RPMI7951 (cell line): ENCODE results near the gene CLEC11A. TPM values are rescaled to one million over a fixed set of nuclear protein-coding genes. Genes with fewer than 3 reads are reported as not detected.
A peak's percentile ranks its signal among the peaks of the same experiment; 100 is the strongest.

Experiments used
- DNase-seq: peaks from one replicate; pipeline ENCODE4 v3.0.0-alpha.2; 2012; ENCODE audit warnings: low read depth
- total RNA-seq: library from RNA; depleted of rRNA; stranded (reverse); fragments of >200 nt; shearing (Covaris generic); gene quantifications from 2 replicates; pipeline ENCODE4 v1.2.3, GENCODE V29; 2014

Gene CLEC11A
- total RNA-seq, 1 experiment from 2014 or later, result 149 TPM

GRCh38 chr19:50703915-50704796 lies 19.0 kb upstream of the CLEC11A start:
- peak; percentile 46 for DNase-seq

- DNase-seq, result peak; percentile 77
These were observed 17.6 kb upstream of the CLEC11A start for GRCh38 chr19:50705422-50706019.

GRCh38 chr19:50706387-50706786 lies 16.8 kb upstream of the CLEC11A start:
- DNase-seq, result no peak

- DNase-seq, result no peak
These were observed 14.8 kb upstream of the CLEC11A start for GRCh38 chr19:50708179-50708879.

GRCh38 chr19:50710094-50710493 lies 13.1 kb upstream of the CLEC11A start:
- DNase-seq, result no peak

DNA sequence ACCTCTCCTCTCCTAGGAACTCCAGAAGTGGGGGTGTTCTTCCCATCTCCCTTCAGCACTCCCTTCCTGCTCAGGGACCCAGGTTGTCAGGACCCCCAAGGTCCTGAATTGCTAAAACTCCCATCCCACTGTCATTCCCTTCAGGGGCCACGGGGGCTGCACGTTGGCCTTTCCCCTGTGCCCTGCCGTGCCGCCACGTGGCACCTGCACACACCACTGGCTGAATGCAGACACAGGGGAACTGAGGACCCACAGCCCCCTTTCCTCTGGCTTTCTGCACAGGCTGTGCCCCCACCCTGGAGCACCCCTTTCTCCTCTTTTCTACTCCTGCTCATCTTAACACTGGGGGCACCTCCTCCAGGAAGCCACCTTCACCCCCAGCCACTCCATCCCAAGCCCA lies 12.6 kb upstream of the CLEC11A start:
- no peak for DNase-seq

DNA sequence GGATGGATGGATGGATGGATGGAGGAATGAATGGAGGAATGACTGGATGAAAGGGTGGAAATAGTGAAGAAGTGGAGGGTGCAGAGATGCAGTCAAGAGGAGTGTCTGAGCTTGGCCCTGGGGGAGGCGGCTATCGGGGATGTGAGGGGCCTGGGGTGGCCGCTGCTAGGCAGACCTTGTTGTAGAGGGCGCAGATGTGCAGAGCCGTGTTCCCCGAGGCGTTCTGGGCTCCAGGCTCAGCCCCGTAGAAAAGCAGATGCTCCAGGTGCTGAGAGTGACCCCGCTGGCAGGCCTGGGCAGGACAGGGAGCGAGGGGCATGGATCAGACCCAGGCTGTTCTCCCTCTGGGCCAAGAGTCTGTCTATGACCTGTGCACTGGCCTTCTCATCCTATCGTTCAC lies 12.0 kb upstream of the CLEC11A start:
- DNase-seq, result no peak

- no peak for DNase-seq
These were observed 11.4 kb upstream of the CLEC11A start for GRCh38 chr19:50711805-50712204.

- no peak for DNase-seq
These were observed 10.3 kb upstream of the CLEC11A start for GRCh38 chr19:50712833-50713232.

GRCh38 chr19:50713556-50714236 lies 9.5 kb upstream of the CLEC11A start:
- DNase-seq, result no peak

- no peak for DNase-seq
These were observed 6.8 kb upstream of the CLEC11A start for GRCh38 chr19:50716178-50717025.

GRCh38 chr19:50717026-50717723 lies 6.0 kb upstream of the CLEC11A start:
- no peak for DNase-seq

DNA sequence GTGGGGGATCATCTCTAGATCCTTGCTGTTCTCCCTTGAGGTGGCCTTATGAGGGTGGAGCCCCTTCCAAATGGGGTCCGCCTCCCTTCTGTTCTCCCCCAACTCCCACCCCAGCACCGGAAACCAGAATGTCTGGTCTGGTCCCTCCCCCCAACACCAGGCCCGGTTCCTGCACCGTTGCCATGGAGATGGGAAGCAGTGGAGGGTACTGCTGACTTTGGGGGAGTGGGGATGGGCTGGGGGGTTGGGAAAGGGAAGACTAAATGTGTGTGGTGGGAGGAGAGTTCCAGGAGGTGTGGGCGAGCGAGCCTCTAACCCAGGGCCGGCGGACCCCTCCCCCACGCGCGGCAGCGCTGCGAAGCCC lies 5.3 kb upstream of the CLEC11A start:
- DNase-seq, result no peak

DNA sequence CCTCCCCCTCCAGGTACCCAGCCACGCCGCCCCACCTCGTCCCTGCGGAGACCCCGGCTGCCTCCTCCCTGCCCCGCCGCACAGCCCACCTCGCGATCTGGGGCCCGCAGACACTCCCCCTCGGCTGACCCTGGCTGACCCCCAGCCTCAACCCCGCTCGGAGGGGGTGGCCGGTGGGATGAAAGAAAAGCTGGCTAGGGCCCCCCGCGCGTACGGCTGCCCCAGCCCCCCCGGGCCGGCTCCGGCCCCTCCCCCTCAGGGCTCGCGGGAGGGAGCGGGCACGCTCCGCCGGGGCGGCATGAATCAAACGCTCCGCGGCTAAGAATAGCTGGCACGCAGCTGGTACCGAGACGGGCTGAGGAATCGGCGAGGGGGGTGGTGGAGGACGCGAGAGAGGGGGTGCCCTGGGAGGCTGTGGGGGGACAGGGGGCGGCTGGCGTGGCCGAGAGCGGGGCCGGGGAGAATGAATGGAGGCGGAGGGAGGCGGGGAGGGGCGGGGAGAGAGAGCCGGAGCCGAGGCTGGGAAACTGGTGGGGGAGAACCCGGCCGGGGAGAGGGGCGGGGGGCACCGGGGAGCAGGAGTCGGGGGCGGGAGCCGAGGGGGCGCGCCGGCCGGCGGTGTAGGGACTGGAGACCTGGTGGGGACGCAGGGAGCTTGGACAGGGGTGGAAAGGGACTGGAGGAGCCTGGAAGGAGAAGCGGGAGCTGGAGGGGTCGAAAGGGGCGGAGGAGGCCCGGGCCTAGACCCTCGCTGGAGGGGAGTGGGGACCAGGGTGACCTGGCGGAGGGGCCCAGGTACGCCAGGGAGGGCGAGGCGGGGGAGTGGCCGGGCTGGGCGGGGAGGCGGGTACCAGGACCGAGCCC lies 4.7 kb upstream of the CLEC11A start:
- DNase-seq, result no peak

DNA sequence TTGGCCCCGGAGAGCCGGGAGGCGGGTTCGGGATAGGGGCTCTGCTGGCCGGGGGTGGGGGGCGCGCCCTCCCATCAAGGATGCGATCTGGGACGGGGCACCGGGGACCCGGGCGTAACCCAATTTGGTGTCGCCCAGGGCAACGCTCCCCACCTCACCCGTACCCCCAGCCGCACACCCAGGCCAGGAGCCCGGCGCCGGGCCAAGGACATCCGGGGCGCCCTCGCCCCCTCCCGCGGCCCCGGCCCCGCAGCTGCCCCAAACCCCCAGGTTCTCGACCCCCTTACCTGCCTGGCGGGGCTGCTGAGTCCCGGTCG lies 4.1 kb upstream of the CLEC11A start:
- DNase-seq, result no peak

DNA sequence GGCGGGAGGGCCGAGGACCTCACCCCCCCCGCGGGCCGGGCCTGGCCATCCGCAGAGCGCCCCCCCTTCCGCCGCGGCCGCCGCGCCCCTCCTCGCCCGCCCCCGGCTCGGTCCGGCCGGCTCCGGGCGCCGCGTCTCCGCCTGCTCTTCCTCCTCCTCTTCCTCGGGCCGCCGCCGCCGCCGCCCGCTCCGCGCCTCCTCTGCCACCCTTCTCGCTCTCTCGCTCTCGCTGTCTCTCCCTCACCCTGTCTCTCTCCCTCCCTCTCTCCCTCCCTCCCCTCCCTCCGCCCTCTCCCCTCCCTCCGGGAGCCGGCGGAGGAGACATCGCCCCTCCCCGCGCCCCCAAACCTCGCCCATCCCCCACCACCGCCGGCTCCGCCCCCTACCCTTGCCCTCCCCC lies 3.6 kb upstream of the CLEC11A start, which contains the start of gene SHANK1:
SHANK1 (minus strand) TSS at position 237 of the 400 bp plus-strand sequence. CDS start 2,883 bp downstream, outside the sequence.
- no peak for DNase-seq

- DNase-seq, result no peak
These were observed 2.8 kb upstream of the CLEC11A start for GRCh38 chr19:50720181-50720920.

GRCh38 chr19:50720921-50721381 lies 2.2 kb upstream of the CLEC11A start:
- DNase-seq, result peak; percentile 78
